Endothelial cell of umbilical vein (primary cell): ENCODE results near the gene COL23A1. TPM values are rescaled to one million over a fixed set of nuclear protein-coding genes. Genes with fewer than 3 reads are reported as not detected.

Experiments
- BruUV-seq: library from RNA; stranded (reverse); fragments of 400-500 nt; replicated peaks from 2 replicates; lab custom pipeline; 2021; lab: Mats Ljungman, UMichigan
- CTCF ChIA-PET: fragments of 300-600, 350-600 bp; sonication (Branson Sonifier 250); formaldehyde crosslinking; loops from one replicate; lab custom pipeline; 2021; ENCODE audit warnings: antibody characterized with exemption, inconsistent platforms; lab: Charles Lee
- POLR2A ChIA-PET: fragments of 300-600, 350-600 bp; sonication (Branson Sonifier 250); formaldehyde crosslinking; loops from one replicate; lab custom pipeline; 2021; ENCODE audit warnings: antibody characterized with exemption, inconsistent platforms; lab: Charles Lee
- DNase-seq: peaks from one replicate; pipeline ENCODE4 v3.0.0-alpha.2; 2011; ENCODE audit warnings: low read depth, low spot score
- FAIRE-seq: peaks from 2 replicates; lab custom pipeline; 2011; peaks lifted over from hg19 to GRCh38; lab: Jason Lieb, UNC
- H2AFZ ChIP-seq: 2 replicates; pipeline ENCODE4 v1.6.0; 2012; ENCODE audit warnings: low read depth, low read length, control low read depth, inconsistent platforms
- H3K27ac ChIP-seq: 2 replicates; pipeline ENCODE4 v1.5.1; 2011; ENCODE audit warnings: low read depth, mild to moderate bottlenecking, control low read depth, low read length, moderate library complexity; ENCODE audit not compliant: insufficient read depth
- H3K27me3 ChIP-seq, 2 experiments: 2 replicates each; pipeline versions ENCODE4 v1.6.0 to v1.6.1; 2011; ENCODE audit warnings: low read length in 2 of 2, mixed read lengths in 1 of 2; ENCODE audit not compliant: control insufficient read depth in 2 of 2, insufficient read depth in 2 of 2
- H3K36me3 ChIP-seq, 2 experiments: 2 replicates in 1 of 2; 3 replicates in 1 of 2; pipeline ENCODE4 v1.5.1; 2011; ENCODE audit warnings: low read length in 2 of 2, mild to moderate bottlenecking in 1 of 2, moderate library complexity in 1 of 2; ENCODE audit not compliant: control insufficient read depth in 2 of 2, insufficient read depth in 2 of 2; ENCODE audit errors: extremely low read depth in 1 of 2
- H3K4me1 ChIP-seq: 3 replicates; pipeline ENCODE4 v1.5.1; 2011; ENCODE audit warnings: mild to moderate bottlenecking, low read length; ENCODE audit not compliant: control insufficient read depth, insufficient read depth; ENCODE audit errors: extremely low read depth
- H3K4me2 ChIP-seq: 2 replicates; pipeline ENCODE4 v1.6.1; 2011; ENCODE audit warnings: low read length, control low read depth, mixed read lengths; ENCODE audit not compliant: insufficient read depth
- H3K4me3 ChIP-seq, 3 experiments: fragments of 200-600 bp in 1 of 3; sonication (generic), shearing (Covaris generic) in 1 of 3; replicated peaks in 1 of 3; 2 replicates each; pipeline ENCODE4 v1.5.1; 2011 to 2016; ENCODE audit warnings: control low read depth in 3 of 3, low read length in 3 of 3, mild to moderate bottlenecking in 2 of 3, inconsistent platforms in 1 of 3, low read depth in 1 of 3, moderate library complexity in 1 of 3; ENCODE audit not compliant: insufficient read depth in 1 of 3
- H3K79me2 ChIP-seq: 2 replicates; pipeline ENCODE4 v1.6.0; 2012; ENCODE audit warnings: low read length, inconsistent platforms; ENCODE audit not compliant: control insufficient read depth, insufficient read depth
- H3K9ac ChIP-seq: replicated peaks from 2 replicates; pipeline ENCODE3; 2011; ENCODE audit warnings: low read length, control low read depth; ENCODE audit not compliant: insufficient read depth; ENCODE audit errors: extremely low read depth
- H3K9me1 ChIP-seq: replicated peaks from 3 replicates; pipeline ENCODE4 v1.6.0; 2011; ENCODE audit warnings: mild to moderate bottlenecking, low read length; ENCODE audit not compliant: control insufficient read depth, insufficient read depth; ENCODE audit errors: extremely low read depth
- H3K9me3 ChIP-seq: replicated peaks from 2 replicates; pipeline ENCODE4 v1.5.1; 2012; ENCODE audit warnings: low read length, inconsistent platforms; ENCODE audit not compliant: control insufficient read depth, insufficient read depth
- H4K20me1 ChIP-seq: replicated peaks from 2 replicates; pipeline ENCODE3; 2011; ENCODE audit warnings: mild to moderate bottlenecking, low read length; ENCODE audit not compliant: control insufficient read depth, insufficient read depth; ENCODE audit errors: extremely low read depth
- CTCF ChIP-seq, 2 donors: IDR thresholded peaks; 1 replicate in 1 of 2; 2 replicates in 1 of 2; pipeline ENCODE4 v1.5.1; 2011; ENCODE audit warnings: low read length in 2 of 2, mild to moderate bottlenecking in 2 of 2, moderate library complexity in 2 of 2, control low read depth in 1 of 2, inconsistent platforms in 1 of 2, low read depth in 1 of 2; ENCODE audit not compliant: insufficient read depth in 1 of 2; ENCODE audit errors: extremely low read depth in 1 of 2
- EZH2 ChIP-seq: IDR thresholded peaks from 2 replicates; pipeline ENCODE4 v1.6.1; 2012; ENCODE audit warnings: borderline replicate concordance, low read depth, mild to moderate bottlenecking, moderate library complexity, low read length, inconsistent platforms; ENCODE audit not compliant: severe bottlenecking
- FOS ChIP-seq: IDR thresholded peaks from 2 replicates; pipeline ENCODE4 v1.6.1; 2011; ENCODE audit warnings: mild to moderate bottlenecking, low read length, moderate library complexity, borderline replicate concordance; ENCODE audit not compliant: insufficient read depth
- GATA2 ChIP-seq: IDR thresholded peaks from 2 replicates; pipeline ENCODE4 v1.7.0; 2011; ENCODE audit warnings: low read depth, mild to moderate bottlenecking, moderate library complexity, mixed read lengths, low read length; ENCODE audit not compliant: insufficient read length, insufficient read depth
- JUN ChIP-seq: IDR thresholded peaks from 2 replicates; pipeline ENCODE4 v1.6.1; 2011; ENCODE audit warnings: borderline replicate concordance, low read depth; ENCODE audit not compliant: insufficient read length, insufficient read depth
- MAX ChIP-seq: IDR thresholded peaks from 2 replicates; pipeline ENCODE4 v1.6.1; 2011; ENCODE audit not compliant: insufficient read depth, insufficient read length
- MYC ChIP-seq: IDR thresholded peaks from one replicate; pipeline ENCODE4 v1.6.1; 2011; ENCODE audit warnings: mild to moderate bottlenecking, low read depth, low read length
- POLR2A ChIP-seq: IDR thresholded peaks from 2 replicates; pipeline ENCODE4 v1.6.1; 2012; ENCODE audit warnings: low read depth, mild to moderate bottlenecking, control low read depth, low read length
- POLR2AphosphoS5 ChIP-seq: IDR thresholded peaks from 2 replicates; pipeline ENCODE4 v1.6.1; 2012; ENCODE audit warnings: low read depth, mild to moderate bottlenecking, control low read depth, low read length, moderate library complexity; ENCODE audit not compliant: insufficient read depth
- dilution Hi-C: fragments of 300-500 bp; cut with MboI; formaldehyde crosslinking; loops from one replicate; pipeline ENCODE4 v1.15.0; 2019; ENCODE audit warnings: low sequenced_read_pairs; ENCODE audit not compliant: extremely low pct_ligation_motif_present
- intact Hi-C: fragments of 100-400 bp; cut with micrococcal nuclease; formaldehyde crosslinking; loops from one replicate; pipeline ENCODE4 v1.10.0; 2022
- polyA plus RNA-seq, 4 experiments: library from polyadenylated mRNA; depleted of rRNA in 3 of 4; stranded (reverse) in 3 of 4; unstranded in 1 of 4; fragments of >200 nt; gene quantifications; 2 replicates each; pipeline versions ENCODE4 v1.2.1 to v1.2.3, GENCODE V29; 2011 to 2012; ENCODE audit warnings: missing spikeins in 1 of 4
- total RNA-seq: library from RNA; stranded (reverse); gene quantifications from 2 replicates; pipeline ENCODE4 v1.2.3, GENCODE V29; 2021

COL23A1 gene
- total and polyA plus RNA-seq, 2 donors (not counting 3 experiments of a cell fraction or from before 2014, with no cell fraction given) = not detected

GRCh38 chr5:178355671-178356070, 234.5 kb downstream of the COL23A1 start:
- Histone ChIP-seq H3K4me1 (no peaks in the 10 kb centered on the region), H3K36me3 (no peaks in the 10 kb centered on the region), H3K79me2 (no peaks in the 10 kb centered on the region), H3K4me2 (no peak overlapping the region), H3K9me3 (no peaks in the 10 kb centered on the region), H4K20me1 (no peaks in the 10 kb centered on the region), H3K9me1 (no peaks in the 10 kb centered on the region), H3K9ac (no peak overlapping the region), H2AFZ (no peak overlapping the region), H3K27ac (no peak overlapping the region), H3K27me3 (no peaks in the 10 kb centered on the region), H3K4me3 (no peak overlapping the region)
- dilution Hi-C loops (no loop called here), intact Hi-C loops (no loop called here)
- no TSS peak for BruUV-seq
- TF ChIP-seq POLR2AphosphoS5 (no peak), MYC (no peak), EZH2 (no peak), CTCF (IDR thresholded peaks at IDR 0.05; ENCODE audit: extremely low read depth in 1 of 2, insufficient read depth in 1 of 2, low read depth in 1 of 2, low read length in 2 of 2) (no peak), JUN (no peak), GATA2 (no peak), MAX (no peak), POLR2A (no peak), FOS (no peak)
- ChIA-PET CTCF (no interaction called here), POLR2A (no interaction called here)
- no peak for FAIRE-seq
- DNase-seq = no peak
